ENCODE measurements around the gene CRTC1. TPM values are rescaled to one million over a fixed set of nuclear protein-coding genes. Genes with fewer than 3 reads are reported as not detected.

CRTC1 gene
- total and polyA plus RNA-seq, 2 of the 13 experiments (the other 11 are each of a cell fraction or from before 2014, with no cell fraction given) = 2.0 to 2.7 TPM

GRCh38 chr19:18669883-18670282 lies 13.6 kb upstream of the CRTC1 start:
- no peak overlapping the region for H3K27ac ChIP-seq (ENCODE audit: extremely low read length, insufficient read depth, low read length)
- in situ Hi-C loops (cut with HindIII; ENCODE audit: extremely low pct_ligation_motif_present, low pct_unique_long_range_greater_than_20kb) = loop anchor here (10.0 kb wide), 1 partner anchor 195 kb away; no protein-coding TSS in a partner anchor
- FAIRE-seq = no peak

More at GRCh38 chr19:18669883-18670282, 13.6 kb upstream of the CRTC1 start:
- H4K20me1 ChIP-seq (ENCODE audit: insufficient read depth, low read length) = no peaks in the 10 kb centered on the region
- no peak overlapping the region for H3K9ac ChIP-seq (ENCODE audit: insufficient read depth, low read depth, low read length)
- BruUV-seq (replicated peaks) = no TSS peak
- no peaks in the 10 kb centered on the region for H3K9me3 ChIP-seq (ENCODE audit: low read length)
- ATAC-seq = no peak
- H3K36me3 ChIP-seq (replicated peaks in 1 of 2; ENCODE audit: control insufficient read depth in 1 of 2, insufficient read depth in 2 of 2, low read length in 2 of 2) = peaks cover 4 to 6% of the 10 kb centered on the region in 2 experiments; a peak in 3 of 5 replicates
- no peaks in the 10 kb centered on the region for H3K27me3 ChIP-seq (ENCODE audit: control insufficient read depth in 1 of 2, insufficient read depth in 2 of 2, low read length in 2 of 2)
- WGBS (ENCODE audit: low lambda C conversion rate) = 95% methylated on average over 9 of the region's 11 CpGs
- TF ChIP-seq NBN (conservative IDR thresholded peaks at IDR 0.05) (no peak), CC2D1A (CRISPR knock-in tag; IDR thresholded peaks at IDR 0.05) (no peak), SPEN (CRISPR knock-in tag; IDR thresholded peaks at IDR 0.05; ENCODE audit: low read depth) (no peak), ZNF142 (CRISPR knock-in tag; IDR thresholded peaks at IDR 0.05) (no peak), KDM5B (CRISPR knock-in tag; IDR thresholded peaks at IDR 0.05; ENCODE audit: borderline replicate concordance) (no peak), TRIM22 (IDR thresholded peaks at IDR 0.05) (no peak), RBFOX2 (IDR thresholded peaks at IDR 0.05; ENCODE audit: low read depth, low read length) (no peak), EZH2 (conservative IDR thresholded peaks at IDR 0.05; ENCODE audit: low read depth, low read length) (no peak), MXD3 (CRISPR knock-in tag; IDR thresholded peaks at IDR 0.05) (no peak), TMF1 (CRISPR knock-in tag; IDR thresholded peaks at IDR 0.05; ENCODE audit: low read depth) (no peak), ZSCAN5A (CRISPR knock-in tag; IDR thresholded peaks at IDR 0.05; ENCODE audit: borderline replicate concordance) (no peak)
- H3K4me1 ChIP-seq (ENCODE audit: insufficient read depth, low read length) = peaks cover 16% of the 10 kb centered on the region
- no peak overlapping the region for H3K4me2 ChIP-seq (ENCODE audit: low read depth, low read length)
- ChIA-PET CTCF (ENCODE audit: low intra/inter-chr PET ratio, low total read pairs) (no interaction called here), POLR2A (no interaction called here)
- H3K79me2 ChIP-seq (ENCODE audit: insufficient read depth, low read length) = no peaks in the 10 kb centered on the region
- intact Hi-C loops (cut with micrococcal nuclease; ENCODE audit: unreplicated experiment) = no loop called here
- no peak overlapping the region for H3K4me3 ChIP-seq (replicated peaks in 1 of 3; ENCODE audit: insufficient read depth in 1 of 3, low read depth in 2 of 3, low read length in 3 of 3)
- no peak overlapping the region for H2AFZ ChIP-seq (ENCODE audit: low read length)
- DNase-seq (ENCODE audit: low spot score) = no peak

Data from HepG2 (cell line).